Adipose tissue (tissue), 3 donors: ENCODE data around the gene SPACDR. TPM values are rescaled to one million over a fixed set of nuclear protein-coding genes. Genes with fewer than 3 reads are reported as not detected.
"Not testable (repeated sequence)": the region's sequence is repeated elsewhere in the genome, so short reads cannot be mapped to it uniquely, and the experiment has no call there.

Source experiments
- H3K27ac ChIP-seq: one replicate; pipeline ENCODE4 v1.5.1; 2013; ENCODE audit warnings: low read depth, low read length
- WGBS, 3 donors: extraction: QIAGEN DNeasy Blood & Tissue Kit; methylation state at CpG; one replicate each; pipeline ENCODE4 v1.1.7; 2013; 5-methylcytosine and 5-hydroxymethylcytosine counted together
- polyA plus RNA-seq, 3 donors: library from polyadenylated mRNA; stranded (reverse); fragments of 200-250 nt; gene quantifications; one replicate each; pipeline ENCODE4 v1.2.3, GENCODE V29; 2013
- donor health status: healthy with polysubstance abuse.
- donor health status: Bipolar disorder and iron deficiency.
- donor health status: healthy.

Gene SPACDR
- polyA plus RNA-seq, 3 donors = 0.13 to 0.28 TPM; not detected in 1

- WGBS, 3 donors = 31 to 33% (median 32%) methylated on average over 11 to 13 of the region's 13 CpGs
- H3K27ac ChIP-seq = no peak overlapping the region
Measured at GRCh38 chr7:100469227-100470044, 5.4 kb upstream of the SPACDR start.

GRCh38 chr7:100467638-100468373, 3.7 kb upstream of the SPACDR start:
- no peak overlapping the region for H3K27ac ChIP-seq
- WGBS, 3 donors = 50 to 72% (median 66%) methylated on average over 15 to 22 of the region's 22 CpGs

- WGBS, 3 donors = 76 to 79% (median 78%) methylated on average over 27 to 32 of the region's 32 CpGs
- H3K27ac ChIP-seq = no peak overlapping the region
Measured at GRCh38 chr7:100466653-100467605, 2.9 kb upstream of the SPACDR start.

- WGBS, 3 donors = 8 to 15% (median 11%) methylated on average over 15 to 17 of the region's 17 CpGs
- no peak overlapping the region for H3K27ac ChIP-seq
Measured at GRCh38 chr7:100465702-100466311, 1.7 kb upstream of the SPACDR start.

GRCh38 chr7:100465299-100465698, 1.2 kb upstream of the SPACDR start:
- WGBS, 3 donors = 75 to 82% (median 80%) methylated on average over 8 of the region's 8 CpGs

GRCh38 chr7:100464791-100465190, 731 bp upstream of the SPACDR start:
- 97 to 98% (median 97%) methylated on average over 2 of the region's 2 CpGs for WGBS, 3 donors
- no peak overlapping the region for H3K27ac ChIP-seq

More at GRCh38 chr7:100465299-100465698, 1.2 kb upstream of the SPACDR start:
- H3K27ac ChIP-seq = no peak overlapping the region

GRCh38 chr7:100457033-100457432, 7.0 kb downstream of the SPACDR start:
- 94 to 97% (median 95%) methylated on average over 6 of the region's 6 CpGs for WGBS, 3 donors
- no peak overlapping the region for H3K27ac ChIP-seq

GRCh38 chr7:100456562-100456961, 7.5 kb downstream of the SPACDR start:
- WGBS, 3 donors = 89 to 92% (median 90%) methylated on average over 14 of the region's 14 CpGs
- H3K27ac ChIP-seq = no peak overlapping the region

- WGBS, 3 donors = 88 to 99% (median 91%) methylated on average over 3 of the region's 3 CpGs
- H3K27ac ChIP-seq = no peak overlapping the region
Measured at GRCh38 chr7:100455206-100455605, 8.9 kb downstream of the SPACDR start.

GRCh38 chr7:100453854-100454253, 10.2 kb downstream of the SPACDR start:
- not testable (repeated sequence) for H3K27ac ChIP-seq
- WGBS, 3 donors = 93 to 96% (median 93%) methylated on average over 8 of the region's 8 CpGs

GRCh38 chr7:100452513-100452912, 11.5 kb downstream of the SPACDR start:
- H3K27ac ChIP-seq = no peak overlapping the region
- WGBS, 3 donors = 88 to 94% (median 89%) methylated on average over 3 of the region's 3 CpGs

- no peak overlapping the region for H3K27ac ChIP-seq
- WGBS, 3 donors = 77 to 89% (median 80%) methylated on average over 13 of the region's 13 CpGs
Measured at GRCh38 chr7:100449190-100449795, 14.8 kb downstream of the SPACDR start.

GRCh38 chr7:100447363-100447762, 16.7 kb downstream of the SPACDR start:
- 93 to 97% (median 96%) methylated on average over 8 of the region's 8 CpGs for WGBS, 3 donors

GRCh38 chr7:100446040-100446439, 18.0 kb downstream of the SPACDR start:
- no peak overlapping the region for H3K27ac ChIP-seq
- 60 to 75% (median 65%) methylated on average over 2 of the region's 2 CpGs for WGBS, 3 donors

More at GRCh38 chr7:100447363-100447762, 16.7 kb downstream of the SPACDR start:
- H3K27ac ChIP-seq = not testable (repeated sequence)

- whole genome bisulfite sequencing, 3 donors = 24 to 40% (median 35%) methylated on average over 14 of the region's 14 CpGs
- peak overlapping the region; percentile 44 for H3K27ac ChIP-seq
Measured at GRCh38 chr7:100444311-100445278, 19.5 kb downstream of the SPACDR start.

- H3K27ac ChIP-seq = no peak overlapping the region
- whole genome bisulfite sequencing, 3 donors = 92 to 93% (median 92%) methylated on average over 9 of the region's 9 CpGs
Measured at GRCh38 chr7:100443096-100443840, 20.8 kb downstream of the SPACDR start.
